ENCODE data around the gene FAF1. TPM values are rescaled to one million over a fixed set of nuclear protein-coding genes. Genes with fewer than 3 reads are reported as not detected.
"Not testable (repeated sequence)": the region's sequence is repeated elsewhere in the genome, so short reads cannot be mapped to it uniquely, and the experiment has no call there.

FAF1 gene
- total RNA-seq, 2 donors from 2014 or later, result 48.8 to 52.6 TPM

DNA sequence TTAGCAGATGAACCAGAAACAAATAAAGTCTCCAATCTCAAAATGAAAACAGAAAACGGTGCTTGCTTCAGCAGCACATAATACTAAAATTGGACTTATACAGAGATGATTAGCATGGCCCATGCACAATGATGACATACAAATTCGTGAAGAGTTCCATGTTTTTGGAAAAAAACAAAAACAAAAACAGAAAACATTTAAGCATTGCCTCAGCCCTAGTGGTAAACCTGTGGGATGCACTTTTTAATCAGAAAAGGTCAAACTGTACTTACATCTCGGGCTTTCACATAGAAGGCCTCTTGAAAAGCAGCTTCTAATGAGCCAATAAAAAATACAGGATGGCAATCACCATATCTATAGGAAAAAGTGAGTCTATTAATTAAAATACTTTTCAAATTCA lies 377.7 kb downstream of the FAF1 start:
- ATAC-seq, result no peak
- no peak for DNase-seq
- intact Hi-C loops (cut with DNase I, micrococcal nuclease), result no loop called here

- DNase-seq (no peak), ATAC-seq (no peak)
Observed at GRCh38 chr1:50570066-50570468, 390.0 kb downstream of the FAF1 start.

DNA sequence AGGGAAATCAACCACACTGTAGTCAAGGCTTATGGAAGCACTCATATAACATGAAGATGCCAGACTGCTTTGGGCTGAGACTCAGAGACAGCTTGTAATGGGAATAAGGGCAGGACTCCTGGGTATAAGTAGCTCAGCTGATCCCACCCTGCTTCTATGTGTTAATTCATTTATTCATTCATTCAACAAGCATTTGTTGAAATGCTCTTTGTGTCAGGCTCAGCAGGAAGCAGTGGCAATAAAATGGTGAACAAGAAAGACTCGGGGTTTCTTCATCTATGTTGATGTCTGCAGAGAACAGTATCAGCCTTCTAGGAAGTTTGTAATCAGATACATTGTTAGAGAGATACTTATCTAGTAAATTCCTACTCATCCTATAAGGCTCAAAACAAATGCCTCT lies 391.3 kb downstream of the FAF1 start:
- DNase-seq, result no peak
- no peak for ATAC-seq
- intact Hi-C loops (cut with DNase I, micrococcal nuclease), result no loop called here

More at GRCh38 chr1:50570066-50570468, 390.0 kb downstream of the FAF1 start:
- intact Hi-C loops (cut with DNase I, micrococcal nuclease), result no loop called here

- intact Hi-C loops (cut with DNase I, micrococcal nuclease), result no loop called here
- no peak for ATAC-seq
Observed at GRCh38 chr1:50566405-50566804, 393.7 kb downstream of the FAF1 start.

GRCh38 chr1:50564417-50564816 lies 395.6 kb downstream of the FAF1 start:
- ATAC-seq (no peak), DNase-seq (no peak)
- intact Hi-C loops (cut with DNase I, micrococcal nuclease), result no loop called here

More at GRCh38 chr1:50566405-50566804, 393.7 kb downstream of the FAF1 start:
- no peak for DNase-seq

- intact Hi-C loops (cut with DNase I, micrococcal nuclease), result no loop called here
- no peak for DNase-seq
- ATAC-seq, result no peak
Observed at GRCh38 chr1:50562106-50562505, 398.0 kb downstream of the FAF1 start.

- intact Hi-C loops (cut with DNase I, micrococcal nuclease), result no loop called here
- DNase-seq (no peak), ATAC-seq (no peak)
Observed at GRCh38 chr1:50559421-50559820, 400.6 kb downstream of the FAF1 start.

- DNase-seq, result no peak
- no peak for ATAC-seq
- intact Hi-C loops (cut with DNase I, micrococcal nuclease), result no loop called here
Observed at GRCh38 chr1:50553921-50554320, 406.1 kb downstream of the FAF1 start.

DNA sequence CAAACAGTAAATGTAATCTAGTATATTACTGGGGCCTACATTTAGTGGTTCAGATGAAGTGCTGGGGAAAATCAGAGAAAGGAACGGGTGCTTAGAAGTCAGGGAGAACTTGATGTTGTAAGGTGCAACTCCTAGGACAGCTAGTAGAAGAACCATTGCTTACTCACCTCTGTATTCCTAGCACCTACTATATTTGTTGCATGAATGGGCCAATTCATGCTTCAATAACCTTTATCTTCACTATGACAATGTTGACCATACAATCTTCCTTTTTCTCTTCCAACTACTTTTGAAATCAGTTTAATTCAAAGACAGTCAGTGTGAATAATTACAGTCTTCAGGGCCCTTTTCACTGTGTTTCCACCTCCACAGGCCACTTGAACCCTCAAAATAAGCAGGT lies 411.8 kb downstream of the FAF1 start:
- ATAC-seq, result no peak
- intact Hi-C loops (cut with DNase I, micrococcal nuclease), result no loop called here
- DNase-seq, result no peak

DNA sequence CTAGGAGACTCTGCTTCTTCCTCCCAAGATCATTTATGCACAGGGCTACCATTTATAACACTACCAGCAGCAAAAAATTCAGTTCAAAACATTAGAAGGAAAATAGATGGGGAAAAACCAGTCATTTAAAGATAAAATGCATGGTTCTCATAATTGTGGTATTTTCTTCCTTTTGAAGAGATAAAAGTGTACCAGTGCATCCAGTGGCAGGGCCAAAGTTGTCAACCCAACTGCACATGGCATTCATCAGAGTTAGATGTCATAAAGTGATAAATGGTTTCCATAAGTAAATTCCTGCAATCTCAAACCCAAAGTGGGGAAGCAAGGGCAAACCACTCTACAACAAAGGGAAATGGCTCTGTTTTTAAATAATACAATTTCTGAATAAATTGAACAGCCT lies 417.7 kb downstream of the FAF1 start:
- intact Hi-C loops (cut with DNase I, micrococcal nuclease), result no loop called here
- no peak for ATAC-seq
- no peak for DNase-seq

DNA sequence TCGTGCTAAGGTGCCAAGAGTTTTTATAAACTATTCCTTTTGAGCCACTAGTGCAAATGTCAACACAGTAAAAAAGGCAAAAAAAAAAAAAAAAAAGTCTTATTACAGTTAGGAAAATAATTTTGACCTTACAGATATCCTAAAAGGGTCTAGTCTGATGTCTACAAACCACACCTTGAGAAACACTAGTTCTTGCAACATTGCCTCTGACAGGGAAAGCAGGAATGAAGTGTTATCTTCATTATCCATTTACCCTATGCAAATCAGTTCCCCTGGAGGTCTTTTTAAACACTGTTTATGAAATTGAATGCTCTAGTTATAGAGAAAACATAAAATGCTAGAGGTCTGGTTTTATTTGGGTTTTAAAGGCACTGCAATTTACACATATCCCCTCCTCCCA lies 421.6 kb downstream of the FAF1 start:
- ATAC-seq (no peak), DNase-seq (no peak)
- intact Hi-C loops (cut with DNase I, micrococcal nuclease), result no loop called here

GRCh38 chr1:50531601-50532000 lies 428.5 kb downstream of the FAF1 start:
- intact Hi-C loops (cut with DNase I, micrococcal nuclease), result no loop called here
- ATAC-seq, result no peak
- no peak for DNase-seq

GRCh38 chr1:50531027-50531426 lies 429.0 kb downstream of the FAF1 start:
- ATAC-seq (no peak), DNase-seq (no peak)
- intact Hi-C loops (cut with DNase I, micrococcal nuclease), result no loop called here

DNA sequence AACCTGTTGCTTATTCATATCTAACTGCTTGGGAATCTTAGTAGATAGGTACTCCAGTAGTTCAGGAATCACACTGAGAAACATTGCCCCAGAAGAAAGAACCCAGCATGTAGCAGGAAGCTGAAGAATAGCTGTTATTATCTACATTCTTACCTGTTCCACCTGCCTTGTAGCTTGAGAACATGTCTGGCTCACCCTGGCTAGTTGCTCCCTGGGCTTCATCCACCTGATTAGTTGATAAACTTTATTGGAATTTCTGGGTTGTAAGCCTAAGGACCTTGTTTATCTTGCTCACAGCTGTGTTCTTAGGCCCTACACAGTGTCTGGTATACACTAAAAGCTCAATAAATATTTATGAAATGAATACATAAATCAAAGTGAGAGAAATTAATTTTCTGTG lies 430.6 kb downstream of the FAF1 start:
- DNase-seq, result no peak

GRCh38 chr1:50527987-50528320 lies 432.1 kb downstream of the FAF1 start:
- intact Hi-C loops (cut with DNase I, micrococcal nuclease); DNase-seq; ATAC-seq: not testable (repeated sequence)

More for the DNA sequence above, 430.6 kb downstream of the FAF1 start:
- intact Hi-C loops (cut with DNase I, micrococcal nuclease), result no loop called here
- ATAC-seq, result no peak

DNA sequence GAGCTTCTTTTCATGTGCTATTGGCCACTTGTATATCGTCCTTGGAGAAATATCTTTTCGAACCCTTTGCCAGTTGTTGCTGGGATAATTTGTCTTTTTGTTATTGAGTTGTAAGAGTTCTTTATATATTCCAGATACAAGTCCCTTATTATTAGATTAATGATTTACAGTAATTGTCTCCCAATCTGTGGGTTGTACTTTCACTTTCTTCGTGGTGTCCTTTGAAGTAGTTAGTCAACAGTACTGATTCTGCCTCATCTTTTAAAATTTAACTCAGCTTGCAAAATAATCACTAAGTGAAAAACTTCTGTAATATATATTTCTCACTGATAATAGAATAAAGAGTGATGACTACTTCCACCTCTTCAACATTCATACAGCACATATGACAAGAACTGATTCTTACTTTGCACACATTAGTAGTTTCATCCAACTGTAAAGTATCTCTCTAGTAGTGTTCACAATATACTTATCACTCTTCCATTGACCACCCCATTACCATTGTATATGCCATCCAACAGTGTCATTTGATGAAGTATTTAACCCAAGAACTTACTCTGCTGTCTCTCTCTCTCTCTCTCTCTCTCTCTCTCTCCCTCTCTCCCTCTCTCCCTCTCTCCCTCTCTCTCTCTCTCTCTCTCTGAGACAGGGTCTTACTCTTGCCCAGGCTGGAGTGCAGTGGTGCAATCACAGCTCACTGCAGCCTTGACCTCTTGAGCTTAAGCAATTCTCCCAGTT lies 432.6 kb downstream of the FAF1 start:
- intact Hi-C loops (cut with DNase I, micrococcal nuclease), result no loop called here
- ATAC-seq, result no peak
- no peak for DNase-seq

GRCh38 chr1:50526431-50526830 lies 433.6 kb downstream of the FAF1 start:
- intact Hi-C loops (cut with DNase I, micrococcal nuclease), result no loop called here
- ATAC-seq (no peak), DNase-seq (no peak)

- ATAC-seq (no peak), DNase-seq (no peak)
- intact Hi-C loops (cut with DNase I, micrococcal nuclease), result no loop called here
Observed at GRCh38 chr1:50523548-50523947, 436.5 kb downstream of the FAF1 start.

- no peak for DNase-seq
- no peak for ATAC-seq
- intact Hi-C loops (cut with DNase I, micrococcal nuclease), result no loop called here
Observed at GRCh38 chr1:50522691-50523342, 437.2 kb downstream of the FAF1 start.

DNA sequence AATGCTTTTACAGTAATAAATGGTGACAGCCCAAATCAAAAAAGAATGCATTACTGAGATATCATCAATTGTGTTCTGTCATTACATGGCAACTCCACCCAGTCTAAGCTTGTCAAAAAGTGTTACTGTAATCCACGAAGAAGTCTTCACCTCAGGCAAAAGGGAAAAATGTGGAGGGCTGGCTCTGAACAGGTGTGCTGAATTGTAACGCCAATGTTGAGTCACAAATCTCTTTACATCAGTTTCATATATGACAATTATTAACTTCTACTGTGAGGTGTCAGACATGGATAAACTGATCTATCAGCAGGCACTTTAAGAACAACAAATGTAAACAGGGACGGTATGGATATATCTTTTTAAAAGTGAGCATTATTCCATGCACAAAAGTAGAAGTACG lies 438.4 kb downstream of the FAF1 start:
- DNase-seq, result no peak
- intact Hi-C loops (cut with DNase I, micrococcal nuclease), result no loop called here
- ATAC-seq, result no peak

- no peak for ATAC-seq
- DNase-seq, result no peak
- intact Hi-C loops (cut with DNase I, micrococcal nuclease), result no loop called here
Observed at GRCh38 chr1:50517488-50517887, 442.6 kb downstream of the FAF1 start.
